Mammary epithelial cell (primary cell): ENCODE results near the gene CHCHD5.

ENCODE experiments used
- CTCF ChIP-seq, 2 donors: IDR thresholded peaks in 1 of 2; conservative IDR thresholded peaks in 1 of 2; 2 replicates each; pipeline ENCODE4 v1.5.1; 2011 to 2012; ENCODE audit warnings: inconsistent platforms in 2 of 2, low read length in 2 of 2, mild to moderate bottlenecking in 2 of 2, control low read depth in 1 of 2, low read depth in 1 of 2; ENCODE audit not compliant: insufficient read depth in 1 of 2; ENCODE audit errors: extremely low read depth in 1 of 2
- EZH2 ChIP-seq: IDR thresholded peaks from 2 replicates; pipeline ENCODE4 v1.6.1; 2012; ENCODE audit warnings: low read length, inconsistent platforms, borderline replicate concordance

DNA sequence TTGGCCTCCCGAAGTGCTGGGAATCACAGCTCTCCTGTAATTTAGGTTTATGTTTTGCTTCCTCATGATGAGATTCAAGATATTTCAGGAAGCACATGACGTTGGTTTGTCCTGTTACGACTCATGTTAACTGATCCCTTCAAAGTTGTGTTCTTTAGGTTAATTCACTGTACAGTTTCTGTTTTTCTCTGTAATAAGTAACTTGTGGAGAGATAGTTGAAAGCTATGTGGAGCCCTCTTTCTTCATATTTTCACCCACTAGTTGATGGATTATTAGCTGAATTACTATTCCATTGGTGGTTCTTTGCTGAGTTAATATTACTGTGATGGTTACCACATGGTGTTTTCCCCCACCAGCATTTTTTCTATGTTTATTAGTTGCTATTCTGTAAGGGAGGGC is 18.3 kb upstream of the CHCHD5 start:
- TF ChIP-seq EZH2, result no peak
- TF ChIP-seq CTCF (conservative IDR thresholded peaks at IDR 0.05 in 1 of 2, IDR thresholded peaks at IDR 0.05 in 1 of 2; ENCODE audit: extremely low read depth in 1 of 2, insufficient read depth in 1 of 2, low read depth in 1 of 2, low read length in 2 of 2), result no peak
